HCT116 (cell line): Measurements from ENCODE around the gene SLC25A19.

Source experiments
- POLR2A ChIP-seq: IDR thresholded peaks from 2 replicates; pipeline ENCODE4 v1.7.0; 2011; ENCODE audit warnings: borderline replicate concordance; ENCODE audit not compliant: insufficient read depth, insufficient read length; ENCODE audit errors: extremely low read depth
- TF ChIP-seq, protein P1 (sequence below), 3 experiments: fragments of 200-600 bp in 1 of 3; sonication (generic) in 1 of 3; IDR thresholded peaks in 2 of 3; conservative IDR thresholded peaks in 1 of 3; 2 replicates each; pipeline ENCODE4 v1.5.1; 2012 to 2017; ENCODE audit warnings: low read depth in 2 of 3, low read length in 2 of 3, antibody characterized with exemption in 1 of 3, borderline replicate concordance in 1 of 3, control low read depth in 1 of 3, mild to moderate bottlenecking in 1 of 3, mixed read lengths in 1 of 3, mixed run types in 1 of 3, moderate library complexity in 1 of 3; ENCODE audit not compliant: insufficient read depth in 1 of 3

DNA sequence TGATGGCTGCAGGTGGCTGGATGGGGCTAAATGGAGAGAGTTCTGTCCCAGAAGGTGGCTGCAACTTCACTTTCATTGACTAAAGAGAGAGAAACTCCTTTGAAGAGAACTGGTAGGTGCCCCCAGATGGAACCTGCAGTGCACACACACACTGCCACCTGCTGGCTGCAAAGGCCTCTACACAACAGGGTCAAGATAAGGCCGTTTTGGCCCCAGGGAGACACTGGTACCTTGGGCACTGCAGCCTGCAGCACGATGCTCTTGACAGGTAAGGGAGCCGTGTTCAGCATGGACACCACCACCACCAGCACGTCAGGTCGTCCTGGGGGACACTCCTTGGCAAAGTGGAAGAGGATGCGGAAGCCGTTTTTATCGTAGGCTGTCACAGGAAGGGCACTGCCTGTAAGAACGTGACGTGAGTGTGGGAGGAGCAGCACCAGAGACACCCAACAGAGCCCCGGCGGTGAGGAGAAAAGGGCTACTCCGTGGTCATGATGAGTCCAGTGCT, 50.5 kb downstream of the SLC25A19 start:
- TF ChIP-seq, protein P1, sequence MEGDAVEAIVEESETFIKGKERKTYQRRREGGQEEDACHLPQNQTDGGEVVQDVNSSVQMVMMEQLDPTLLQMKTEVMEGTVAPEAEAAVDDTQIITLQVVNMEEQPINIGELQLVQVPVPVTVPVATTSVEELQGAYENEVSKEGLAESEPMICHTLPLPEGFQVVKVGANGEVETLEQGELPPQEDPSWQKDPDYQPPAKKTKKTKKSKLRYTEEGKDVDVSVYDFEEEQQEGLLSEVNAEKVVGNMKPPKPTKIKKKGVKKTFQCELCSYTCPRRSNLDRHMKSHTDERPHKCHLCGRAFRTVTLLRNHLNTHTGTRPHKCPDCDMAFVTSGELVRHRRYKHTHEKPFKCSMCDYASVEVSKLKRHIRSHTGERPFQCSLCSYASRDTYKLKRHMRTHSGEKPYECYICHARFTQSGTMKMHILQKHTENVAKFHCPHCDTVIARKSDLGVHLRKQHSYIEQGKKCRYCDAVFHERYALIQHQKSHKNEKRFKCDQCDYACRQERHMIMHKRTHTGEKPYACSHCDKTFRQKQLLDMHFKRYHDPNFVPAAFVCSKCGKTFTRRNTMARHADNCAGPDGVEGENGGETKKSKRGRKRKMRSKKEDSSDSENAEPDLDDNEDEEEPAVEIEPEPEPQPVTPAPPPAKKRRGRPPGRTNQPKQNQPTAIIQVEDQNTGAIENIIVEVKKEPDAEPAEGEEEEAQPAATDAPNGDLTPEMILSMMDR (IDR thresholded peaks at IDR 0.05 in 2 of 3, conservative IDR thresholded peaks at IDR 0.05 in 1 of 3; ENCODE audit: borderline replicate concordance in 1 of 3, insufficient read depth in 1 of 3, low read depth in 2 of 3, low read length in 2 of 3), result peak; percentile 77 to 99 (median 99)
- no peak for TF ChIP-seq POLR2A
